NCI-H345 treated with DMSO at 0.1 percent for 48 hours (cell line): ENCODE data around the gene CDS2.

Source experiments
- DNase-seq: peaks from one replicate; lab custom pipeline; 2025; ENCODE audit not compliant: unreplicated experiment; lab: John Stamatoyannopoulos, UW

The CDS2 gene

GRCh38 chr20:5207138-5207537 lies 80.3 kb downstream of the CDS2 start:
- no peak for DNase-seq

GRCh38 chr20:5211803-5212714 lies 85.3 kb downstream of the CDS2 start:
- DNase-seq = no peak

GRCh38 chr20:5212907-5213487 lies 86.2 kb downstream of the CDS2 start:
- no peak for DNase-seq

- DNase-seq = no peak
Observed at GRCh38 chr20:5214826-5215225, 88.0 kb downstream of the CDS2 start.

- no peak for DNase-seq
Observed at GRCh38 chr20:5215672-5216304, 89.0 kb downstream of the CDS2 start.

- no peak for DNase-seq
Observed at GRCh38 chr20:5216663-5217062, 89.9 kb downstream of the CDS2 start.

- DNase-seq = no peak
Observed at GRCh38 chr20:5217616-5218015, 90.8 kb downstream of the CDS2 start.

- DNase-seq = no peak
Observed at GRCh38 chr20:5220321-5221060, 93.7 kb downstream of the CDS2 start.

GRCh38 chr20:5221061-5221430 lies 94.2 kb downstream of the CDS2 start:
- DNase-seq = no peak

GRCh38 chr20:5222919-5223634 lies 96.3 kb downstream of the CDS2 start:
- DNase-seq = no peak

- DNase-seq = no peak
Observed at GRCh38 chr20:5230544-5230943, 103.7 kb downstream of the CDS2 start.

- no peak for DNase-seq
Observed at GRCh38 chr20:5234158-5234557, 107.3 kb downstream of the CDS2 start.

GRCh38 chr20:5234978-5235377 lies 108.2 kb downstream of the CDS2 start:
- DNase-seq = no peak
